Measurements from ENCODE around the gene HIP1R. TPM values are rescaled to one million over a fixed set of nuclear protein-coding genes. Genes with fewer than 3 reads are reported as not detected.

The HIP1R gene
- total RNA-seq, 4 donors from 2014 or later: 162 to 289 (median 200) TPM

DNA sequence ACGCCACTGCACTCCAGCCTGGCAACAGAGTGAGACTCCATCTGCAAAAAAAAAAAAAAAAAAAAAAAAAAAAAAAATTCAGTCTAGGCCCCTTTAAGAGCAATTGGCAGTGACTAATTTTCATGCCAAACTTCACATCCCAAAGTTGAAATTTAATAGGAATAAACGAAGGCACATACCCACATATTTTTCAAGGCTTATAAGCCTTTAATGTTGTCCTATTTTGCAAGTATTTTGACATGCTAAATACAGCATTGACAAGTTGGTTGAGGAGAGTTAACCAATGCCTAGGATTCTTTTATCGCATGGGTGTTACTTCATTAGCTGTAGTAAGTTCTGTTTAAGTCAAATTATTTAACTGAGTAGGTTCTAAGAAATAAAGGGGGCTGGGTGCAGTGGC lies 23.5 kb upstream of the HIP1R start:
- WGBS: 61% methylated on average over 3 of the region's 3 CpGs
- TF ChIP-seq CTCF (IDR thresholded peaks at IDR 0.05): no peak
- TF ChIP-seq POLR2AphosphoS5 (IDR thresholded peaks at IDR 0.05): no peak
- no peak for TF ChIP-seq POLR2A (IDR thresholded peaks at IDR 0.05)
- no peak for TF ChIP-seq EP300 (IDR thresholded peaks at IDR 0.05)
- no peaks in the 10 kb centered on the region for H3K9me3 ChIP-seq
- H3K27me3 ChIP-seq: no peaks in the 10 kb centered on the region
- H3K27ac ChIP-seq: no peak overlapping the region
- DNase-seq (ENCODE audit: low spot score in 2 of 2): no peak
- no peak overlapping the region for H3K4me3 ChIP-seq
- H3K36me3 ChIP-seq: no peaks in the 10 kb centered on the region
- no peaks in the 10 kb centered on the region for H3K4me1 ChIP-seq

DNA sequence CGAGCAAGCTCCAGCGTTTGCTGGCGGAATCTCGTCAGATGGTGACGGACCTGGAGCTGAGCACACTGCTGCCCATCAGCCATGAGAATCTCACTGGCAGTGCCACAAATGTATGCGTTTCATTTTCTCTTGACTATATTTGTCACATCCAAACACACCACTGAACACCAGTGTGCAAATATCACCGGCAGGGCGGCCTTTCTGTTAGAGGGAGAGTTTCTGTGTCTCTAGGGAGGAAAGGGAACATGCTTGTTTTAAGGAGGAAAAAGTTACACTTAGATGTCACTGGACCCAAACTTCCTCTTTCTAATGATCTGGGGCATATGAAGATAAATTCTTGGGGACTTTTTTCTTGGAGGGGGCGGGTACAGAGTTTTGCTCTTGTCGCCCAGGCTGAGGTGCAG lies 21.9 kb upstream of the HIP1R start:
- Histone ChIP-seq H3K27ac (no peak overlapping the region), H3K4me3 (no peak overlapping the region), H3K9me3 (no peaks in the 10 kb centered on the region), H3K36me3 (no peaks in the 10 kb centered on the region), H3K4me1 (no peaks in the 10 kb centered on the region), H3K27me3 (no peaks in the 10 kb centered on the region)
- WGBS: 84% methylated on average over 10 of the region's 10 CpGs
- no peak for DNase-seq (ENCODE audit: low spot score in 2 of 2)
- TF ChIP-seq POLR2AphosphoS5 (IDR thresholded peaks at IDR 0.05) (no peak), EP300 (IDR thresholded peaks at IDR 0.05) (no peak)

DNA sequence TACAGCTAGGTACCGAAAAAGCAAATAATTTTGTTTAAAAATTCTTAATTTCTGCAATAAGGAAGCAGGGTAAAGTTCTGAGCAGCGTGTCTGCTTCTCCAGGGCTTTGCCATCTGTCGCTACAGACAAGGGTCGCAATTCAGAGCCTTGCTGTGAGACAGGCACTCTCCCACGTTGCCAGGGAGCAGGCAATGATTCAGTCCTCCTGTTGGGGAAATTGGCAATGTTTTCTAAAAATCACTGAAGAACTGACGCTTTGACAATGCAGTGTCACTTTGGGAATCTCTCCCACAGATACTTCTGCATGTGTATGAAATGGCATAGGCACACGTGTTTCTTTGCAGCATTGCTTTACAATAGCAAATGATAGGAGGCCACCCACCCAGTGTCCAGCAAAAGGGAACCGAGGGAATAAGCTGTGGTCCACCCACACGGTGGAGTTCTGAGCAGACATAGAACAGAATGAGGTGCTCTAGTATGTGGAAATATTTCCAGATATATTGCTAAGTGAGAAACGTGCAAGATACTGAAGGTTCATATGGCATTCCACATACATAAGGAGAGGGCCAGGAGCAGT lies 16.0 kb upstream of the HIP1R start:
- TF ChIP-seq POLR2A (IDR thresholded peaks at IDR 0.05) (no peak), CTCF (IDR thresholded peaks at IDR 0.05) (no peak)
- Histone ChIP-seq H3K4me1 (no peaks in the 10 kb centered on the region), H3K27ac (no peak overlapping the region), H3K36me3 (no peaks in the 10 kb centered on the region), H3K4me3 (no peak overlapping the region), H3K9me3 (no peaks in the 10 kb centered on the region), H3K27me3 (no peaks in the 10 kb centered on the region)
- 65% methylated on average over 10 of the region's 10 CpGs for WGBS
- DNase-seq (ENCODE audit: low spot score in 2 of 2): no peak

DNA sequence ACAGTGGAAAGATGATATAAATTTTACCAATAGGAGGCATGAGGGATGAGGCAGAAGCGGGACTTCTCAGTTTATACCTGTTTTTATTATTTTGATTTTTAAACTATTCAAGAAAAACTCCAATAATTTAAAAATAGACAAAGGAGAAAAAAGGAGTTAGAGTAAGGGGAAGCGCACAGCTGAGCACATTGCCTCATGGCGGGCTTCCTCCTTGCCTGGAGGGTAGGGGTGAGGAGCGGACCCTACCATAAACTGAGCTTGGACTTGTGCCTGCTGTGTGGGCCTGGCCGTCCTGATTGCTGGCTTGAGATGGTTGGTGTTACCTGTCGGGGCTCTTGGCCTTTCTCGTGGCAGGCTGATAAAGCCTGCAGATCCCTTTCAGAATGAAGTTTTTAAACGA lies 15.1 kb upstream of the HIP1R start:
- Histone ChIP-seq H3K9me3 (no peaks in the 10 kb centered on the region), H3K4me3 (no peak overlapping the region), H3K27me3 (no peaks in the 10 kb centered on the region), H3K4me1 (no peaks in the 10 kb centered on the region), H3K27ac (no peak overlapping the region), H3K36me3 (no peaks in the 10 kb centered on the region)
- TF ChIP-seq POLR2A (IDR thresholded peaks at IDR 0.05) (no peak), POLR2AphosphoS5 (IDR thresholded peaks at IDR 0.05) (no peak), EP300 (IDR thresholded peaks at IDR 0.05) (no peak), CTCF (IDR thresholded peaks at IDR 0.05) (no peak)
- DNase-seq (ENCODE audit: low spot score in 2 of 2): no peak
- 75% methylated on average over 8 of the region's 8 CpGs for WGBS

DNA sequence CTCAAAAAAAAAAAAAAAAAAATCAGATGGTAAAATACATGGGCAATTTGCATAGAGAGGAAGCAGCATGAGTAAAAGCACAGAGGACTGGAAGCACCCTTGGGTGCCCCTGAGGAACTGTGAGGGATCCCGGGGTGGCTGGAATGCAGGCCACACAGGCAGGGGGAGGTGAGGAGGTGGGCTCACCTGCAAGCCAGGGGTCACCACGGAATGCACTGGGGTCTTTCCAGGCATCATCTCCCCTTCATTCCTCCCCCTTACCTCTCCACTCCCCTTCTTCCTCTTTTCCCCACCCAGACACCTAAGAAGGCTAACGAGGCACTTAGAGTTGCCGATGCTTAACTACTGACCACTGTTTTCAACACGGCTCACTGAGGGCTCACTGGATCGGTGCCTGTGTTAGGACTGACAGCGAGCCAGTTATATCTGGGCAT lies 14.4 kb upstream of the HIP1R start:
- Histone ChIP-seq H3K4me3 (no peak overlapping the region), H3K9me3 (no peaks in the 10 kb centered on the region), H3K4me1 (peaks cover 1% of the 10 kb centered on the region), H3K27me3 (no peaks in the 10 kb centered on the region), H3K27ac (no peak overlapping the region), H3K36me3 (no peaks in the 10 kb centered on the region)
- 76% methylated on average over 7 of the region's 7 CpGs for WGBS
- no peak for DNase-seq (ENCODE audit: low spot score in 2 of 2)
- TF ChIP-seq POLR2A (IDR thresholded peaks at IDR 0.05) (no peak), POLR2AphosphoS5 (IDR thresholded peaks at IDR 0.05) (no peak), CTCF (IDR thresholded peaks at IDR 0.05) (no peak), EP300 (IDR thresholded peaks at IDR 0.05) (no peak)

DNA sequence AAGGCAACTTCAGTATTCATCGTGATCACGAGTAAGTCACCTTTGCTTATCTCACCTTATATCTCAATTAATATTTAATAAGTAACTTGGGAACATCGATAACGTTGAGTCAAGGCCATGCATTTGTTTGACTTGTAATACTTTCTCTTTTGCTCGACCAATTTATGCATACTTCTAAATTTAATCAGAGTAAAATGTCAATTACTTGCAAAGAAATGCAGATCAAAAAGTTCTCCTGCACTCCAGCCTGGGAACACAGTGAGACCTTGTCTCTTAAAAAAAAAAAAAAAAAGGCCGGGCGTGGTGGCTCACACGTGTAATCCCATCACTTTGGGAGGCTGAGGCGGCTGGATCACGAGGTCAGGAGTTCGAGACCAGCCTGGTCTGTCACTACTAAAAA lies 11.8 kb upstream of the HIP1R start:
- Histone ChIP-seq H3K4me3 (no peak overlapping the region), H3K9me3 (no peaks in the 10 kb centered on the region), H3K27ac (no peak overlapping the region), H3K4me1 (peaks cover 10% of the 10 kb centered on the region), H3K36me3 (no peaks in the 10 kb centered on the region), H3K27me3 (no peaks in the 10 kb centered on the region)
- TF ChIP-seq EP300 (IDR thresholded peaks at IDR 0.05) (no peak), POLR2AphosphoS5 (IDR thresholded peaks at IDR 0.05) (no peak), CTCF (IDR thresholded peaks at IDR 0.05) (no peak), POLR2A (IDR thresholded peaks at IDR 0.05) (no peak)
- 84% methylated on average over 11 of the region's 11 CpGs for WGBS
- DNase-seq (ENCODE audit: low spot score in 2 of 2): no peak

All from suprapubic skin (tissue), 4 donors.